KMS-11 (cell line): ENCODE results near the gene EFCC1.

Experiments used
- H2AFZ ChIP-seq: fragments of 200-600 bp; sonication (generic); 2 replicates; pipeline ENCODE4 v1.6.1; 2016; ENCODE audit warnings: antibody characterized with exemption, mixed run types, low read depth
- H3K27ac ChIP-seq: fragments of 200-600 bp; sonication (generic); 2 replicates; pipeline ENCODE4 v1.6.1; 2016; ENCODE audit warnings: mild to moderate bottlenecking, mixed run types
- H3K27me3 ChIP-seq: fragments of 200-600 bp; sonication (generic); 2 replicates; pipeline ENCODE4 v1.6.1; 2017; ENCODE audit warnings: mild to moderate bottlenecking, low read depth, mixed run types, moderate library complexity; ENCODE audit not compliant: insufficient read depth
- H3K36me3 ChIP-seq: fragments of 200-600 bp; sonication (generic); 2 replicates; pipeline ENCODE4 v1.6.1; 2017; ENCODE audit warnings: mild to moderate bottlenecking, mixed run types; ENCODE audit not compliant: insufficient read depth
- H3K4me1 ChIP-seq: fragments of 200-600 bp; sonication (generic); 2 replicates; pipeline ENCODE4 v1.6.1; 2016; ENCODE audit warnings: mild to moderate bottlenecking, low read depth, mixed run types; ENCODE audit not compliant: poor library complexity, severe bottlenecking
- H3K4me2 ChIP-seq: fragments of 200-600 bp; sonication (generic); 2 replicates; pipeline ENCODE4 v1.7.0; 2016; ENCODE audit warnings: mild to moderate bottlenecking, mixed run types
- H3K4me3 ChIP-seq: fragments of 200-600 bp; sonication (generic); IDR thresholded peaks from 2 replicates; pipeline ENCODE4 v1.6.1; 2017; ENCODE audit warnings: low read depth, low read length, mixed read lengths; ENCODE audit not compliant: insufficient read depth
- H3K79me2 ChIP-seq: fragments of 200-600 bp; sonication (generic); 2 replicates; pipeline ENCODE4 v1.6.1; 2016; ENCODE audit warnings: low read depth, mixed run types; ENCODE audit not compliant: insufficient read depth
- H3K9ac ChIP-seq: fragments of 200-600 bp; sonication (generic); 2 replicates; pipeline ENCODE4 v1.6.1; 2016; ENCODE audit warnings: mild to moderate bottlenecking, mixed run types
- H4K20me1 ChIP-seq: fragments of 200-600 bp; sonication (generic); 2 replicates; pipeline ENCODE4 v1.6.1; 2016; ENCODE audit warnings: mild to moderate bottlenecking, mixed run types; ENCODE audit not compliant: insufficient read depth
- TF ChIP-seq, protein P1 (sequence below): fragments of 200-600 bp; sonication (generic); conservative IDR thresholded peaks from 2 replicates; pipeline ENCODE4 v1.6.1; 2017; ENCODE audit warnings: low read depth, mild to moderate bottlenecking, antibody characterized with exemption, low read length, moderate library complexity, mixed read lengths

EFCC1 gene

DNA sequence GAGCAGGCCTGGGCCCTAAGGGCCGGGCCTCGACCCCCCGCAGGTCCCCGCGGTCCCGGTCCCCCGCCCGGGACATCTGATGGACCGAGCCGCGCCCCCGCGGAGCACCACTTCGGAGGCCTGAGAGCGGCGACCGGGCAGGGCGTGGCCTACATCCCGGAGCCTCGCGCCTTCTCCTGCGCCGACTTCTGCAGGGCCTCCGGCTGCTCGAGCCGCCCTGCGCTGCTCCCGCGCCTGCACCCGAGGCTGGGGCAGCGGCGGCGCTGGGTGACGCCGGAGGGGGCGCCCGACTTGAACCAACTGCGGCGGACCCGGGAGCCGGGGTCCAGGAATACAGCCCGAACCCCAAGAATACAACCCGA is 44.6 kb downstream of the EFCC1 start:
- H4K20me1 ChIP-seq, result no peaks in the 10 kb centered on the region
- no peaks in the 10 kb centered on the region for H3K79me2 ChIP-seq
- H3K27me3 ChIP-seq, result no peaks in the 10 kb centered on the region; the same call in 1 of the 2 replicates
- H3K9ac ChIP-seq, result no peak overlapping the region
- H3K36me3 ChIP-seq, result no peaks in the 10 kb centered on the region
- H2AFZ ChIP-seq, result 0 out of 2 replicates have a peak overlapping the region, but pooled peaks have one; percentile 8
- H3K27ac ChIP-seq, result no peak overlapping the region
- no peaks in the 10 kb centered on the region for H3K4me1 ChIP-seq
- no peak overlapping the region for H3K4me3 ChIP-seq
- no peak overlapping the region for H3K4me2 ChIP-seq
- TF ChIP-seq, protein P1, sequence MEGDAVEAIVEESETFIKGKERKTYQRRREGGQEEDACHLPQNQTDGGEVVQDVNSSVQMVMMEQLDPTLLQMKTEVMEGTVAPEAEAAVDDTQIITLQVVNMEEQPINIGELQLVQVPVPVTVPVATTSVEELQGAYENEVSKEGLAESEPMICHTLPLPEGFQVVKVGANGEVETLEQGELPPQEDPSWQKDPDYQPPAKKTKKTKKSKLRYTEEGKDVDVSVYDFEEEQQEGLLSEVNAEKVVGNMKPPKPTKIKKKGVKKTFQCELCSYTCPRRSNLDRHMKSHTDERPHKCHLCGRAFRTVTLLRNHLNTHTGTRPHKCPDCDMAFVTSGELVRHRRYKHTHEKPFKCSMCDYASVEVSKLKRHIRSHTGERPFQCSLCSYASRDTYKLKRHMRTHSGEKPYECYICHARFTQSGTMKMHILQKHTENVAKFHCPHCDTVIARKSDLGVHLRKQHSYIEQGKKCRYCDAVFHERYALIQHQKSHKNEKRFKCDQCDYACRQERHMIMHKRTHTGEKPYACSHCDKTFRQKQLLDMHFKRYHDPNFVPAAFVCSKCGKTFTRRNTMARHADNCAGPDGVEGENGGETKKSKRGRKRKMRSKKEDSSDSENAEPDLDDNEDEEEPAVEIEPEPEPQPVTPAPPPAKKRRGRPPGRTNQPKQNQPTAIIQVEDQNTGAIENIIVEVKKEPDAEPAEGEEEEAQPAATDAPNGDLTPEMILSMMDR, result no peak

DNA sequence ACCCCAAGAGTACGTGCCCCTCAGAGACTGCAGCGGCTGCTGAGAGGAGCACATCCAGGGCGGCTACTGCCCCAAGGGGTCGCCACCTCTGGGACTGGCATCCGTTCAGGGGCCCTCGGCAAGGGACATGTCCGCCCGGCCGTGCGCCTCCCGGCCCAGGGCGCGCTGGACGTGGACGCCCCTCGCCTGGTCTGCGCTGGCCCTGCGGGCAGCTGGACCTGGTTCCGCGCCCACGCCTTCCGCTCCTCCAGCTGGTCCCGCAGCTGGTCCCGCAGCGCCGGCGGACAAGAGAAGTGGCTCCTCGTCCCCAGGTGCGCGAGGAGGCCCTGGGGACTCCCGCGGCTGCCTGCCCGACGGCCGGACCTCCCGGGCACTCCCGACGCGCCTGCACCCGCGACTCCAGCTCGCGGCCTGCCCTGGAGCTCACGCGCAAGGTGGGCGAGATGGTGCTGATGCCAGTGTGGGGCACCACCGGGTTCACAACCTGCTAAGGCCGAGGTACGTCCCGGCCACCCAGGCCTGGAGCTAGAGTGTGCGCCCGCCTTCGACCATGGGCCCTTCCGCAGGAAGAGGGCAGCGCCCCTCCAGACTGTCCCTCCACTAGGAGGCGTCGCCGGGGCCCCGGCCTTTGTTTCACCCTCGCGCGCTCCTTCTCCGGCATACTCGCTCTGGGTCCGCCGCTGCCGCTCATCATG is 45.1 kb downstream of the EFCC1 start:
- TF ChIP-seq, protein P1, result no peak
- no peak overlapping the region for H3K4me2 ChIP-seq

DNA sequence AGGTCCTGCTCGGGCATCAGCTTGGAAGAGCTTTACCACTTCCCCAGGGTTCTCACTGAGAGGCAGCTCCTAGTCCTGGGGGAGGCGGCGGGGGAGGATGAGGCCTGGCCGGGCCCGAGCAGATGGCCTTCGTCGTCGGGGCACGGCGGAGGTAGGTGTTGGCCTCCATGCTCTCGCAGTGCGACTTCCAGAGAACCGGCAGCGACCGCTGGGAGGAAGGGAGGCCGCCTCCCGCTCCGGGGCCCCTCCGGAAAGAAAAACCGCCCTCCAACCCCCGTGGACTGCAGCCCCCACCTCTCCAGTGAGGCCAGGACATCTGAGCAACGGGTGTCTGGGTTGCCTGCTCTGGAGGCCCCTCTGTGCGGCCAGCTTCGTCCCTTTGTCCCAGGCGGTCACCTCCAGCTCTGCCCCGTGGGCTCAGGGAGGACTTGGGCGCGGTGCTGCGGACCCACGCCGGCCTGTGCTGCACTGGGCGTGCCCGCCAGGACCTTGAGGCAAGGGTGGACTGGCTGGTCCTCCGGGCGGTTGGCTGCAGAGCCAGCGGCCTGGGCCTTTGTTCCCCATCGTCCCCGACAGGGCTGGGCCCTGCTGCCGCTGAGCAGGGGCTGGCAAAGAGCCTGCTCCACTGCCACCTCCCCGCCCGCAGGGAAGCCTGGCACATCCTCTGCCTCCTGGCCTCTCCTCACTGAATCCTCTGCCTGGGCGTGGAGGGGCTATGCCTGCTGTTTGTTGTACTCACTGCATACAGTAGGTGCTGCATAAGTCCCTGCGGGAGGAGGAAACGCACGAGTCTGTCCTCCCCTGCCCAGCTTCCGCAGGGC is 45.8 kb downstream of the EFCC1 start:
- TF ChIP-seq, protein P1, result no peak

More for the DNA sequence above, 45.1 kb downstream of the EFCC1 start:
- no peaks in the 10 kb centered on the region; the same call in 1 of the 2 replicates for H3K27me3 ChIP-seq
- no peak overlapping the region for H3K4me3 ChIP-seq
- no peaks in the 10 kb centered on the region for H3K79me2 ChIP-seq
- no peak overlapping the region for H3K9ac ChIP-seq
- no peaks in the 10 kb centered on the region for H3K4me1 ChIP-seq
- H2AFZ ChIP-seq, result no peak overlapping the region
- H3K36me3 ChIP-seq, result no peaks in the 10 kb centered on the region
- H4K20me1 ChIP-seq, result no peaks in the 10 kb centered on the region
- no peak overlapping the region for H3K27ac ChIP-seq

DNA sequence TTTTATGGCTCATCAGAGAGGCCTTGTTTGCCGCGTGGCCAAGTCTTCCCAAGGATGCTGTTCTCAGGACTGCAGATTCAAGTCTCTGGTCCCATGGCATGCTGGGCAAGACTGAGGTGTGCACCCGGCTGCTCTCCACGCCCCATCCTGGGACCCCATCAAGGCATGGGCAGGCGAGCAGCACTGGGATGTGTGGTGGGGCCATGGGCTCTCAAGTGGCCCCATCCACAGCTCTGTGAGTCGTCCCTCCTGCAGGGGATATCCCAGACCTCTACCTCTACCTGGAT is 46.4 kb downstream of the EFCC1 start:
- Histone ChIP-seq H3K4me1 (no peaks in the 10 kb centered on the region), H3K79me2 (no peaks in the 10 kb centered on the region), H2AFZ (no peak overlapping the region), H3K27me3 (no peaks in the 10 kb centered on the region), H3K9ac (no peak overlapping the region), H4K20me1 (no peaks in the 10 kb centered on the region), H3K36me3 (no peaks in the 10 kb centered on the region), H3K27ac (no peak overlapping the region), H3K4me3 (no peak overlapping the region), H3K4me2 (no peak overlapping the region)
- TF ChIP-seq, protein P1, result no peak

More for the DNA sequence above, 45.8 kb downstream of the EFCC1 start:
- no peaks in the 10 kb centered on the region; the same call in 1 of the 2 replicates for H3K27me3 ChIP-seq
- no peak overlapping the region for H3K4me3 ChIP-seq
- H3K4me2 ChIP-seq, result no peak overlapping the region
- H4K20me1 ChIP-seq, result no peaks in the 10 kb centered on the region
- no peak overlapping the region for H3K9ac ChIP-seq
- no peak overlapping the region for H2AFZ ChIP-seq
- no peaks in the 10 kb centered on the region for H3K36me3 ChIP-seq
- H3K79me2 ChIP-seq, result no peaks in the 10 kb centered on the region
- H3K27ac ChIP-seq, result no peak overlapping the region
- no peaks in the 10 kb centered on the region for H3K4me1 ChIP-seq
